CD4-positive, alpha-beta T cell treated with Interleukin-15 for 1 hour (primary cell): Measurements from ENCODE around the gene SNRPA1.
"Not testable (repeated sequence)": the region's sequence is repeated elsewhere in the genome, so short reads cannot be mapped to it uniquely, and the experiment has no call there.

ENCODE experiments used
- DNase-seq: peaks from one replicate; pipeline ENCODE4 v3.0.0-alpha.2; 2020

The SNRPA1 gene

GRCh38 chr15:101288905-101289513, 6.0 kb downstream of the SNRPA1 start:
- DNase-seq, result no peak

GRCh38 chr15:101287342-101287741, 7.7 kb downstream of the SNRPA1 start:
- DNase-seq, result not testable (repeated sequence)

GRCh38 chr15:101286471-101287114, 8.5 kb downstream of the SNRPA1 start:
- DNase-seq, result no peak

DNA sequence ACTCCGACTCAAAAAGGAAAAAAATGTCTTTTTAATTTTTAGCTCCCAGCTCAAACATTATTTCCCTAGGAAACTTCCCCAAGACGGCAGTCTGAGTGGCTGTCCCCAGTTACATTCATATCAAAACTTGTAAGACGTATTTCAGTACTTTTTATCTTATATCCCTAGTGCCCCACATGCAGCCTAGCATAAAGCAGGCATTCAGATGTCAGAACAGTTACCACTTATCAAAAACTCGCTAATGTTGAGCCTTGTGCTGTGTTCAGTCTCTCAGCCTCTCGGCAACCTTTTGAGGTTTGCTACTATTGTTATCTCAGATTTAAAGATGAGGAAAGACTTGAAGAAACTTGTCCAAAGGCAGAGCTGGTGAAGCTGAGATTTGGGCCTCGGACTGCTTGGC, 11.1 kb downstream of the SNRPA1 start:
- DNase-seq, result no peak

GRCh38 chr15:101280007-101280406, 15.0 kb downstream of the SNRPA1 start:
- DNase-seq, result no peak

DNA sequence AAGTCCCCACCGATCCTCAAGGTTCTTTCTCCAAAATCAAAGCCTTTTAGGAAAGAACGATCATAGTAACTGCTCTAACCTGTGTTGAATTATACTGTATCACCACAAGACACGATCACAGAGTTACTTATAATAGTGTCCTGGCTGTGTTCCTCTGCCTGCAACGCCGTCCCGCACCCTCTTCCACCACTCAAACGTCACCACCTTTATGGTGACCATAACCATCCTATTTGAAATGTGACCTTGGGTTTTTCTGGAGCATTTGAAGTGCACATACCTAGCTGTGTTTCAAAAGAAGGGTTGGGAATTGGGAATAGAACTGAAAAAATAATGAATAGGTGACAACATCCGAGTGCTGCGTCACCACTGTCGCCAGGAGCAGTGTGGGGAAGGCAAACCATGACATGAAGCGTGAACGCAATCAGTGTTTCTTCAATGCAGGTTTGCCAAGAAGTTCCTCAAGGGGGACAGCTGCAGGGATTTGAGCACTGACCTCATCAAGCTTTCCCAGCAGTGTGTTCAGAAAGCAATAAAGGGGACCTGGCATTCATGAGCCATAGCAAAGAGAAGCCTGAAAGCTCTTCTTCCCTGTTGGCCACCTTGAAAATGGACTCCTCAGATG, 17.0 kb downstream of the SNRPA1 start:
- DNase-seq, result no peak

DNA sequence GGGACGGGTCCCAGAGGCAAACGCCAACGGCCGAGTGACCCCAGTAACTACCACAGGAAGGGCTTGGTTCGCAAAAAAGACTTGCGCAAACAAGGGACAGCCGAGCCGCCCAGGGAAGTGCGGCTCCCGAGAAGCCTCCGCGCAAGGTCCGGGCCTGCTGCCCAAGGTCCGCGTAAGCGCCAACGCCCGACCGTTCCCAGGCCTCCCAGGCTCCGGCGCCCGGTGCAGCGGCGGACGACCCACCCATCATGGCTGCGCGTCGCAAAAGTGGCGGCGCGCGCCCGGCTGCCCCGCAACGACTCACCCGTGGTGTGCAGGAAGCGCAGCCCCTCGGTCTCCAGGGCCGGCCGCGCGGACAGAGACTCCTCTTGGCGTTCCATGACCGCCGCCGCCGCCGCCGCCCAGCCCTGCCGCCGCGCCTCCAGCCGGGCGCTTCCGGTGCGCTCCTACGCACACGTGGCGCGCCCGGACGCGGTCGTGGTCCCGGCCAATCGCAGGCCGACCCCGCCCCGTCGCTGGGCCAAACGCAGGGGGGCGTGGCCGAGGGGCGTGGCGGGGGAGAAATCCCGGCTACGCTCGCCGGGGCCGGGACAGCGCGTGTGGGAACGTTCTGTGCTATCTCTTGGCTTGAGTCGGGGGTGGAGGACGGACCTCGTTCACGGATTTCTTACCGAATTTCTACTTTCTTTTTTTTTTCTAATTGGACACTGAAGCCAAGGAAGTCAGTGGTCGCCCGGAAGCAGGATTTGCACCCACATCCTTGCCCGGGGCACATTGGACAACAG, 17.8 kb downstream of the SNRPA1 start, which contains the start of gene SELENOS:
SELENOS (minus strand) TSS at position 448 of the 785 bp plus-strand sequence; CDS start at position 380, 68 bp downstream.
- DNase-seq, result peak; percentile 81

- peak; percentile 25 for DNase-seq
These were observed 18.5 kb downstream of the SNRPA1 start for GRCh38 chr15:101276501-101277037.

DNA sequence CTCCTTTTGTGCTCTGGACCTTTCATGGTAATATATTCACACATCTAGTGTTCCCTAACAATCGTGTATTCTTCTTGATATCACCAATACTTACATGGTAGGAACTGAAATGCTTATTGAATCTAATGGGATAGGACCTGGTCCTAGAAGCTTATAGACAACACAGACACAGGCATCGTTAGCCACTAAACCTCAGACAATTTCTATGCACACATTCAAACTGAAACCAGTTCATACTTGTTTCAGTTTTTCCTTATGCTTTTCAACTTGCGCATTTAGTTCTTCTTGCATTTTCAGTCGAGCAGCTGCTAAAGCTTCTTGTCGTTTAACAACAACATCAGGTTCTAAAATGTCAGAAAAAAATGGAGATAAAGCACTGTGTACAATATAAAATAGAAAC, 20.0 kb downstream of the SNRPA1 start:
- DNase-seq, result no peak

DNA sequence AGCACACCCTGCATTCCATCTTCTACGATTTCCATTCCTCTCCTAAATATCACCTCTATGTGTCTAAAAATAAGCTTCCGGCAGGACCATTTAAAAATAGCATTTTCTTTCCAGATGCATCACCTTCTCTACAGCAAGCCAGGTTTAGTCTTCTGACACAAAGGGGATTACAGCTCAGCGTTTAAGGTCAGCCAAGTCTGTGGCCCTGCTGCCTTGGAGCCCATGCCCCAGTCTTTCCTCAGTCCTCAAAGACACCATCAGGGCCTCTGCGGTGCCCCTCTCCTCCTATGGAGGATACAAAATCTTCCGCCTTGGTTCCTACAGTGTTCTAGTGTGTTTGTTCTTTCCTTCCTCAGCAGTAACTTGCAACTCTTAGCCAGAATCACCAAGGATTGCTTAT, 21.5 kb downstream of the SNRPA1 start:
- DNase-seq, result no peak

GRCh38 chr15:101272584-101272983, 22.5 kb downstream of the SNRPA1 start:
- no peak for DNase-seq

DNA sequence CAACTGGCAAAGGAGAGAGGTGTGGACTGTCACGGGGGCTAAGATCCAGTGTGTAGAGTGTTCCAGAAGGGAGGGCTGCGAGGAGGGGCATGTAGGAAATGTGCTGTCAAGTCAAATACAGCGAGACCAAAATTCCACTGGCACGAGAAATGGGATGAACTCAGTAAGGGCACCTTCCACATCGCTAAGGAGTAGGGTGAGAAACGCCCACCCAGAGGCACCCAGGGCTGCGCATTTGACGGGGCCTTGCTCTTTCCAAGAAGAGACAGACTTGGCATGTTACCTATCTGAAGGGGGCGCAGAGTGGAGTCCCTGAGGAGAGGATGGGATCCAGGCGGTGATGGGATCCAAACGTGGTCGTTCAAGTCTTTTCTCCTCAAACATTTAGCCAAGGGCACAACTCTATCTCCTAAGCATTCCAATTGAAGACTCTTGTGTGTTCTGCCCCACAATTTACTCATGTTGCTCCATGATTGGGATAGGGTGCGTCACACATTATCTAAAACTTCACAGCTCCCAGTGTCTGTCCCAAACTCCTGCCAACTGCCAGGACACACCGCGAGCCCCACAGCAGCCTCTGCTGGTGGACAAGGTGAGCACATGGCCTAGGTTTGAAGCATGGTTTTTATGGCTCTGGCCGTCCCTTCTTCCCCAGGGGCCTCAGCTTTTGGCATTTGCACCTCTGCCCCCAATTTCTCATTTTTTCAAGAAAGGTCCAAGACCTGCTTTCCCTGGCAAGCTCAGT, 25.4 kb downstream of the SNRPA1 start:
- DNase-seq, result no peak

GRCh38 chr15:101267320-101268104, 27.5 kb downstream of the SNRPA1 start:
- no peak for DNase-seq

- no peak for DNase-seq
These were observed 28.3 kb downstream of the SNRPA1 start for GRCh38 chr15:101266787-101267186.

DNA sequence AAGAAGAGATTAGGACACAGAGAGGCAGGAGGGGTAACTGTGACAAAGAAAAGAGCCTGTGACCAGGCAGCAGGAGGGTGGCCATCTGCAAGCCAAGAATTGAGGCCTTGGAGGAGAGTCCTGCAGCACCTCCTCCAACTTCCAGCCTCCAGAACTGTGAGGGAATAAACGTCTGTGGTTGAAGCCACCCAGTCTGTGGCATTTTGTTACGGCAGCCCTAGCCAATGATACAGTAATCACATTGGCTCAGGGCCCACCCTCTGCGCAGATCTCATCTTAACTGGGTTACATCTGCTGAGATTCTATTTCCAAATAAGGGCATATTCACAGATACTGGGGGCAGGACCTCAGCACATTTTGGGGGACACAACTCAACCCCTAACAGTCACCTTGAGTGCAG, 29.0 kb downstream of the SNRPA1 start:
- DNase-seq, result no peak

DNA sequence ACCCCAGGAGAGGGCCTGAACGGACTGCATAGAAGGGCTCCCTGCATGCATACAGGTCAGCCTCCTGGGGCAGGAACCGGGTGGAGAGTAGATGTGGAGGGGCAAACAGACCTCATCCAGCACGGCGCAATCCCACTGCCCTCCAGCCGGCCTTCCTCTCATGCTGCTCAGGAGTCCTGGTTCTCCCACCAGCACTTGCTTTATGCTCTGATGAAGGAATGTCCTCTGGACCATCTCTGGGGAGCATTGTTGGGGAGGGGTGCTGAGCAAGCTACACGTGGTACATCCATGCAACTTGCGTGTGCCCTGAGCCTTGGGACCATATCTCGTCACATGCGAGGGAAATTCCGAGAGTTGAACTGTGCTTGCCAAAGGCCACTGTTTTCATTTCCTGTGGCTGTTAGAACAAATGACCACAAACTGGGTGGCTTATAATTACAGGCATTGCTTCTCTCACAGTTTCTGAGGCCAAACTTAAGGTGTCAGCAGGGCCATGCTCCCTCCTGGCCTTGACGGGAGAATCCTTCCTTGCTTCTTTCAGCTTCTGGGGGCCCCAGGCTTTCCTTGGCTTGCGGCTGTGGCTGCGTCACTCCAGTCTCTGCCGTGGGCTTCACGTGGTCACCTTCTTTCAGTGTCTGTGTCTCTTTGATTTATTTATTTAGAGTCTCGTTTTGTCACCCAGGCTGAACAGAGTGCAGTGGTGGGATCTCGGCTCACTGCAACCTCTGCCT, 30.0 kb downstream of the SNRPA1 start:
- DNase-seq, result no peak

DNA sequence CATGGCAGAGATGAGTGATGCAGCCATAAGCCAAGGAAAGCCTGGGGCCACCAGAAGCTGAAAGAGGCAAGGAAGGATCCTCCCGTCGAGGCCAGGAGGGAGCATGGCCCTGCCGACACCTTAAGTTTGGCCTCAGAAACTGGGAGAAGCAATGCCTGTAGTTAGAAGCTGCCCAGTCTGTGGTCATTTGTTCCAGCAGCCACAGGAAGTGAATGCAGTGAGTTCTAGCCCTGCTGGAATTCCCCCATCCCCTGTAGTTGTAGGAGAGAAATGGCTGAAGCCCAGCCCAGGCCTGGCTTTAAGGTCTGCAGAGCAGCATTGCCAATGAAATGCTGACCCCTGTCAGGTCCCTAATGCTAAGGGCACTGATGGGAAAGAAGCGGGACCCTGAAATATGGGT, 31.0 kb downstream of the SNRPA1 start:
- DNase-seq, result no peak

- DNase-seq, result no peak
These were observed 32.5 kb downstream of the SNRPA1 start for GRCh38 chr15:101262551-101262950.

GRCh38 chr15:101258238-101259144, 36.6 kb downstream of the SNRPA1 start:
- DNase-seq, result peak; percentile 60

- DNase-seq, result no peak
These were observed 38.3 kb downstream of the SNRPA1 start for GRCh38 chr15:101256757-101257156.
